ENCODE data around the gene PREX1. TPM values are rescaled to one million over a fixed set of nuclear protein-coding genes. Genes with fewer than 3 reads are reported as not detected.

Gene PREX1
- total RNA-seq, 2 experiments from 2014 or later: 20.7 to 25.3 TPM

- ChIA-PET POLR2A (no interaction called here), CTCF (ENCODE audit: unreplicated experiment) (no interaction called here)
- Histone ChIP-seq H3K36me3 (ENCODE audit: insufficient read depth, low read length) (peaks cover 11% of the 10 kb centered on the region), H3K9me3 (ENCODE audit: low read length) (no peaks in the 10 kb centered on the region), H3K4me1 (ENCODE audit: insufficient read depth, low read length, poor library complexity, severe bottlenecking) (no peaks in the 10 kb centered on the region), H4K20me1 (ENCODE audit: insufficient read depth, low read length) (no peaks in the 10 kb centered on the region), H3K4me3 (ENCODE audit: low read depth, low read length, poor library complexity, severe bottlenecking) (no peak overlapping the region), H3K4me2 (ENCODE audit: low read length) (no peak overlapping the region), H3K27ac (ENCODE audit: low read depth, low read length, poor library complexity, severe bottlenecking) (no peak overlapping the region), H3K79me2 (ENCODE audit: insufficient read depth, low read depth, low read length) (no peaks in the 10 kb centered on the region), H2AFZ (ENCODE audit: low read length) (no peak overlapping the region), H3K9me2 (ENCODE audit: insufficient read depth, low read length) (no peaks in the 10 kb centered on the region)
- no peak for DNase-seq (ENCODE audit: low spot score)
- no TSS peak for BruUV-seq (replicated peaks)
- TF ChIP-seq EZH2phosphoT487 (IDR thresholded peaks at IDR 0.05; ENCODE audit: borderline replicate concordance, low read depth, low read length) (no peak), CTCF (conservative IDR thresholded peaks at IDR 0.05; ENCODE audit: low read length) (no peak)
- intact Hi-C loops (cut with micrococcal nuclease; ENCODE audit: unreplicated experiment): no loop called here
Measured at GRCh38 chr20:48703511-48704219, 124.1 kb downstream of the PREX1 start.

GRCh38 chr20:48703107-48703506 lies 124.7 kb downstream of the PREX1 start:
- DNase-seq (ENCODE audit: low spot score): no peak
- CTCF ChIA-PET (ENCODE audit: unreplicated experiment): no interaction called here
- Histone ChIP-seq H2AFZ (ENCODE audit: low read length) (no peak overlapping the region), H3K36me3 (ENCODE audit: insufficient read depth, low read length) (peaks cover 11% of the 10 kb centered on the region), H3K9me2 (ENCODE audit: insufficient read depth, low read length) (no peaks in the 10 kb centered on the region), H3K9me3 (ENCODE audit: low read length) (no peaks in the 10 kb centered on the region), H4K20me1 (ENCODE audit: insufficient read depth, low read length) (no peaks in the 10 kb centered on the region), H3K79me2 (ENCODE audit: insufficient read depth, low read depth, low read length) (no peaks in the 10 kb centered on the region), H3K4me3 (ENCODE audit: low read depth, low read length, poor library complexity, severe bottlenecking) (no peak overlapping the region), H3K4me1 (ENCODE audit: insufficient read depth, low read length, poor library complexity, severe bottlenecking) (no peaks in the 10 kb centered on the region), H3K27ac (ENCODE audit: low read depth, low read length, poor library complexity, severe bottlenecking) (no peak overlapping the region), H3K4me2 (ENCODE audit: low read length) (no peak overlapping the region)
- intact Hi-C loops (cut with micrococcal nuclease; ENCODE audit: unreplicated experiment): no loop called here
- TF ChIP-seq CTCF (conservative IDR thresholded peaks at IDR 0.05; ENCODE audit: low read length) (no peak), EZH2phosphoT487 (IDR thresholded peaks at IDR 0.05; ENCODE audit: borderline replicate concordance, low read depth, low read length) (no peak)
- no TSS peak for BruUV-seq (replicated peaks)
- POLR2A ChIA-PET: no interaction called here

- peaks cover 11% of the 10 kb centered on the region for H3K36me3 ChIP-seq (ENCODE audit: insufficient read depth, low read length)
- H3K9me2 ChIP-seq (ENCODE audit: insufficient read depth, low read length): no peaks in the 10 kb centered on the region
- no peak overlapping the region for H3K4me2 ChIP-seq (ENCODE audit: low read length)
- CTCF ChIA-PET (ENCODE audit: unreplicated experiment): no interaction called here
- H3K9me3 ChIP-seq (ENCODE audit: low read length): no peaks in the 10 kb centered on the region
- DNase-seq (ENCODE audit: low spot score): no peak
- H4K20me1 ChIP-seq (ENCODE audit: insufficient read depth, low read length): no peaks in the 10 kb centered on the region
- no peaks in the 10 kb centered on the region for H3K4me1 ChIP-seq (ENCODE audit: insufficient read depth, low read length, poor library complexity, severe bottlenecking)
- BruUV-seq (replicated peaks): no TSS peak
- H3K79me2 ChIP-seq (ENCODE audit: insufficient read depth, low read depth, low read length): no peaks in the 10 kb centered on the region
- H2AFZ ChIP-seq (ENCODE audit: low read length): no peak overlapping the region
- TF ChIP-seq CTCF (conservative IDR thresholded peaks at IDR 0.05; ENCODE audit: low read length): no peak
- TF ChIP-seq EZH2phosphoT487 (IDR thresholded peaks at IDR 0.05; ENCODE audit: borderline replicate concordance, low read depth, low read length): no peak
- POLR2A ChIA-PET: no interaction called here
- H3K27ac ChIP-seq (ENCODE audit: low read depth, low read length, poor library complexity, severe bottlenecking): no peak overlapping the region
- intact Hi-C loops (cut with micrococcal nuclease; ENCODE audit: unreplicated experiment): no loop called here
- H3K4me3 ChIP-seq (ENCODE audit: low read depth, low read length, poor library complexity, severe bottlenecking): no peak overlapping the region
Measured at GRCh38 chr20:48702455-48702913, 125.3 kb downstream of the PREX1 start.

All from OCI-LY7 (cell line).